K562 (cell line): ENCODE measurements around the gene PCMTD2. TPM values are rescaled to one million over a fixed set of nuclear protein-coding genes. Genes with fewer than 3 reads are reported as not detected.
"Not testable (repeated sequence)": the region's sequence is repeated elsewhere in the genome, so short reads cannot be mapped to it uniquely, and the experiment has no call there.

Source experiments
- ATAC-seq: fragments of 200-7000 bp; cut with Tn5 transposase; 3 replicates; pipeline ENCODE4 v1.9.1; 2020; ENCODE audit warnings: moderate library complexity
- BruUV-seq: library from RNA; stranded (reverse); fragments of 400-500 nt; replicated peaks from 2 replicates; lab custom pipeline; 2021; lab: Mats Ljungman, UMichigan
- CTCF ChIA-PET: fragments of 300-600 bp; formaldehyde crosslinking; extraction: SDS; loops from one replicate; lab custom pipeline; 2021; ENCODE audit warnings: low intra/inter-chr PET ratio; lab: Yijun Ruan, JAX
- POLR2A ChIA-PET: fragments of 300-600, 350-650 bp; sonication (Branson Sonifier 250); formaldehyde crosslinking; extraction: SDS; loops from one replicate; lab custom pipeline; 2021; ENCODE audit warnings: antibody characterized with exemption, inconsistent platforms; lab: Yijun Ruan, JAX
- DNase-seq, 4 experiments: peaks; one replicate each; pipeline versions ENCODE4 v3.0.0 to v3.0.0-alpha.2; 2011 to 2018; ENCODE audit warnings: low spot score in 3 of 4, mixed read lengths in 3 of 4; ENCODE audit errors: extremely low read depth in 1 of 4
- FAIRE-seq: peaks from 2 replicates; lab custom pipeline; 2011; peaks lifted over from hg19 to GRCh38; lab: Jason Lieb, UNC
- H2AFZ ChIP-seq: 2 replicates; pipeline ENCODE4 v1.6.0; 2011; ENCODE audit warnings: low read depth, low read length, control low read depth, inconsistent platforms
- H3K27ac ChIP-seq: fragments of 200-600 bp; 3 replicates; pipeline ENCODE4 v1.8.0; 2011; ENCODE audit warnings: low read depth, mild to moderate bottlenecking, control low read depth, inconsistent platforms, low read length, moderate library complexity, mixed read lengths; ENCODE audit errors: extremely low read depth
- H3K27me3 ChIP-seq, 2 experiments: fragments of 300-600 bp in 1 of 2; 2 replicates in 1 of 2; 3 replicates in 1 of 2; pipeline versions ENCODE4 v1.6.0 to v1.8.0; 2011; ENCODE audit warnings: inconsistent platforms in 2 of 2, low read length in 2 of 2, mild to moderate bottlenecking in 1 of 2, mixed read lengths in 1 of 2, moderate library complexity in 1 of 2; ENCODE audit not compliant: control insufficient read depth in 2 of 2, insufficient read depth in 2 of 2
- H3K36me3 ChIP-seq: fragments of 300-600 bp; 3 replicates; pipeline ENCODE4 v1.8.0; 2011; ENCODE audit warnings: mild to moderate bottlenecking, low read length, inconsistent platforms; ENCODE audit not compliant: control insufficient read depth, insufficient read depth
- H3K4me1 ChIP-seq, 2 experiments: fragments of 200-600 bp in 1 of 2; replicated peaks in 1 of 2; 2 replicates in 1 of 2; 3 replicates in 1 of 2; pipeline versions ENCODE4 v1.5.1 to v1.8.0; 2011; ENCODE audit warnings: inconsistent platforms in 2 of 2, low read length in 2 of 2, mild to moderate bottlenecking in 1 of 2, mixed read lengths in 1 of 2, moderate library complexity in 1 of 2; ENCODE audit not compliant: control insufficient read depth in 2 of 2, insufficient read depth in 2 of 2
- H3K4me2 ChIP-seq: 2 replicates; pipeline ENCODE4 v1.6.1; 2011; ENCODE audit warnings: low read length, control low read depth, inconsistent platforms, mixed read lengths; ENCODE audit not compliant: insufficient read depth
- H3K4me3 ChIP-seq: fragments of 200-600 bp; sonication (generic), shearing (Covaris generic); 2 replicates; pipeline ENCODE4 v1.5.1; 2016; ENCODE audit warnings: control low read depth, inconsistent platforms
- H3K79me2 ChIP-seq: fragments of 200-600 bp; 3 replicates; pipeline ENCODE4 v1.8.0; 2011; ENCODE audit warnings: low read length, inconsistent platforms; ENCODE audit not compliant: control insufficient read depth, insufficient read depth
- H3K9ac ChIP-seq, 2 experiments: 2 replicates each; pipeline versions ENCODE4 v1.6.0 to v1.6.1; 2011; ENCODE audit warnings: low read depth in 2 of 2, low read length in 2 of 2, control low read depth in 1 of 2, inconsistent platforms in 1 of 2, mild to moderate bottlenecking in 1 of 2, mixed read lengths in 1 of 2; ENCODE audit not compliant: insufficient read depth in 1 of 2
- H3K9me1 ChIP-seq: one replicate; pipeline ENCODE4 v1.6.0; 2011; ENCODE audit warnings: inconsistent platforms, mild to moderate bottlenecking, low read length, moderate library complexity; ENCODE audit not compliant: control insufficient read depth, insufficient read depth
- H3K9me3 ChIP-seq: replicated peaks from 2 replicates; pipeline ENCODE4 v1.5.1; 2011; ENCODE audit warnings: low read depth, low read length, inconsistent platforms; ENCODE audit not compliant: control insufficient read depth, insufficient read depth
- H4K20me1 ChIP-seq: replicated peaks from 2 replicates; pipeline ENCODE4 v1.6.1; 2011; ENCODE audit warnings: low read length, inconsistent platforms, mixed read lengths; ENCODE audit not compliant: control insufficient read depth, insufficient read depth
- ELF1 ChIP-seq: fragments of 200-800 bp; sonication (Bioruptor generic); IDR thresholded peaks from 2 replicates; pipeline ENCODE4 v1.6.1; 2016; ENCODE audit warnings: missing genetic modification characterization, missing compliant biosample characterization
- KDM4B ChIP-seq, 2 experiments: fragments of 450-650 bp in 1 of 2; sonication (generic) in 1 of 2; IDR thresholded peaks; 2 replicates each; pipeline ENCODE4 v1.6.1; 2016 to 2017; ENCODE audit warnings: borderline replicate concordance in 2 of 2, antibody characterized with exemption in 1 of 2, low read depth in 1 of 2, mild to moderate bottlenecking in 1 of 2
- MXI1 ChIP-seq: IDR thresholded peaks from 2 replicates; pipeline ENCODE4 v1.6.1; 2011; ENCODE audit warnings: low read depth, mild to moderate bottlenecking, improper control_type of control experiment, low read length
- SOX6 ChIP-seq: fragments of 450-650 bp; IDR thresholded peaks from 2 replicates; pipeline ENCODE4 v1.6.1; 2014; ENCODE audit warnings: mild to moderate bottlenecking
- STAT5B ChIP-seq: fragments of 250-450 bp; sonication (Bioruptor Pico); IDR thresholded peaks from 2 replicates; pipeline ENCODE4 v1.8.0; 2021; ENCODE audit warnings: mild to moderate bottlenecking, inconsistent platforms
- ZNF740 ChIP-seq, 3 experiments: fragments of 200-800 bp in 1 of 3; sonication (Bioruptor generic) in 1 of 3; sonication (generic) in 1 of 3; formaldehyde crosslinking in 1 of 3; IDR thresholded peaks; 2 replicates each; pipeline versions ENCODE4 v1.6.1 to v1.8.0; 2016 to 2022; ENCODE audit warnings: mild to moderate bottlenecking in 2 of 3, missing compliant biosample characterization in 2 of 3, missing genetic modification characterization in 2 of 3, missing genetic modification reagents in 1 of 3
- whole genome bisulfite sequencing: fragments of 100-300 bp; shearing (Covaris generic); methylation state at CpG from one replicate; pipeline ENCODE4 v1.1.6; 2016; ENCODE audit warnings: low coverage, mixed read lengths; ENCODE audit not compliant: insufficient coverage; ENCODE audit errors: missing lambda C conversion rate; 5-methylcytosine and 5-hydroxymethylcytosine counted together
- in situ Hi-C: fragments of 300-500 bp; cut with MboI; formaldehyde crosslinking; loops from 4 replicates; pipeline ENCODE4 v1.15.0; 2018; ENCODE audit warnings: inconsistent platforms, mixed read lengths
- intact Hi-C: fragments of 100-400 bp; cut with micrococcal nuclease; formaldehyde crosslinking; loops from 2 replicates; pipeline ENCODE4 v1.14.2; 2022
- polyA plus RNA-seq, 8 experiments: library from polyadenylated mRNA; depleted of rRNA in 4 of 8; stranded (reverse) in 5 of 8; unstranded in 3 of 8; fragments of >200 nt; fragmentation: Nextera tagmentation in 2 of 8; fragmentation: Illumina TruSeq in 1 of 8; extraction: Ambion mirVana in 2 of 8; extraction: Trizol in 1 of 8; gene quantifications; 2 replicates each; pipeline versions ENCODE4 v1.2.1 to v1.2.3, GENCODE V29; 2011 to 2014; ENCODE audit warnings: inconsistent platforms in 1 of 8, missing spikeins in 1 of 8
- total RNA-seq, 7 experiments: library from RNA; depleted of rRNA in 6 of 7; stranded (reverse); fragments of >200 nt in 6 of 7; fragmentation: Illumina TruSeq in 2 of 7; extraction: Trizol in 2 of 7; gene quantifications; 2 replicates each; pipeline versions ENCODE4 v1.2.1 to v1.2.3, GENCODE V29; 2011 to 2021; ENCODE audit warnings: low replicate concordance in 1 of 7

Gene PCMTD2
- total and polyA plus RNA-seq, 9 of the 15 experiments (the other 6 are each of a cell fraction or from before 2014, with no cell fraction given): 11.3 to 49.3 (median 28.4) TPM

- H3K27ac ChIP-seq, H3K9me3 ChIP-seq, BruUV-seq, FAIRE-seq, H3K4me3 ChIP-seq, intact Hi-C loops, in situ Hi-C loops, H2AFZ ChIP-seq, H3K79me2 ChIP-seq, DNase-seq, H3K4me2 ChIP-seq, H3K9ac ChIP-seq, CTCF ChIA-PET, ATAC-seq, H3K9me1 ChIP-seq, H3K36me3 ChIP-seq, H4K20me1 ChIP-seq: not testable (repeated sequence)
- peaks cover 9 to 51% of the 10 kb centered on the region in 2 experiments; a peak in 4 of 5 replicates for H3K27me3 ChIP-seq
- POLR2A ChIA-PET: interaction anchor here (1.1 kb wide), 1 partner anchor 11 kb away, joined by 3 read pairs; no protein-coding TSS in a partner anchor
- peaks cover 3 to 27% of the 10 kb centered on the region in 2 experiments; a peak in 3 of 5 replicates for H3K4me1 ChIP-seq
- WGBS: 29% methylated on average over 8 of the region's 17 CpGs
These were observed 20.5 kb upstream of the PCMTD2 start for GRCh38 chr20:64234921-64235565.

GRCh38 chr20:64236137-64237088, 19.1 kb upstream of the PCMTD2 start:
- ATAC-seq: no peak
- WGBS: 26% methylated on average over 15 of the region's 27 CpGs
- no peaks in the 10 kb centered on the region for H3K79me2 ChIP-seq
- no peak overlapping the region for H3K4me3 ChIP-seq
- in situ Hi-C loops (no loop called here), intact Hi-C loops (no loop called here)
- no peaks in the 10 kb centered on the region; the same call in 1 of the 2 replicates for H4K20me1 ChIP-seq
- H3K27ac ChIP-seq: no peak overlapping the region
- no peak for FAIRE-seq
- peaks cover 15 to 52% of the 10 kb centered on the region in 2 experiments; a peak in 4 of 5 replicates for H3K27me3 ChIP-seq
- H3K9ac ChIP-seq: no peak overlapping the region
- H3K4me1 ChIP-seq: peaks cover 0 to 25% of the 10 kb centered on the region in 2 experiments; a peak in 3 of 5 replicates
- no peak for TF ChIP-seq MXI1
- no peak for TF ChIP-seq KDM4B (IDR thresholded peaks at IDR 0.05; ENCODE audit: borderline replicate concordance in 2 of 2, low read depth in 1 of 2)
- TF ChIP-seq ELF1 (tag): no peak
- TF ChIP-seq STAT5B (CRISPR knock-in tag): no peak
- no peak for TF ChIP-seq ZNF740 (CRISPR knock-in tag; IDR thresholded peaks at IDR 0.05)
- no peak for TF ChIP-seq ZNF740 (tag; IDR thresholded peaks at IDR 0.05)
- no peak for TF ChIP-seq SOX6
- no peak overlapping the region for H3K4me2 ChIP-seq
- no peaks in the 10 kb centered on the region for H3K36me3 ChIP-seq
- BruUV-seq: no TSS peak
- CTCF ChIA-PET: no interaction called here
- no peaks in the 10 kb centered on the region for H3K9me3 ChIP-seq
- H3K9me1 ChIP-seq: peaks cover 6% of the 10 kb centered on the region
- no peak for DNase-seq
- no peak overlapping the region for H2AFZ ChIP-seq
- POLR2A ChIA-PET: interaction anchor here (1.1 to 1.4 kb wide), 3 partner anchors 8 to 22 kb away, joined by 3 to 4 read pairs (median 3); no protein-coding TSS in a partner anchor
